OCI-LY3 (cell line): ENCODE data around the gene ZNF827.

Source experiments
- EZH2phosphoT487 ChIP-seq: fragments of 200-600 bp; shearing (Covaris generic); IDR thresholded peaks from 2 replicates; pipeline ENCODE4 v1.6.1; 2018; ENCODE audit warnings: antibody characterized with exemption, mixed run types, low read depth
- TF ChIP-seq, protein P1 (sequence below): fragments of 200-600, 300-600 bp; sonication (generic); IDR thresholded peaks from 2 replicates; pipeline ENCODE4 v1.5.1; 2014; ENCODE audit warnings: antibody characterized with exemption, low read length, low read depth

DNA sequence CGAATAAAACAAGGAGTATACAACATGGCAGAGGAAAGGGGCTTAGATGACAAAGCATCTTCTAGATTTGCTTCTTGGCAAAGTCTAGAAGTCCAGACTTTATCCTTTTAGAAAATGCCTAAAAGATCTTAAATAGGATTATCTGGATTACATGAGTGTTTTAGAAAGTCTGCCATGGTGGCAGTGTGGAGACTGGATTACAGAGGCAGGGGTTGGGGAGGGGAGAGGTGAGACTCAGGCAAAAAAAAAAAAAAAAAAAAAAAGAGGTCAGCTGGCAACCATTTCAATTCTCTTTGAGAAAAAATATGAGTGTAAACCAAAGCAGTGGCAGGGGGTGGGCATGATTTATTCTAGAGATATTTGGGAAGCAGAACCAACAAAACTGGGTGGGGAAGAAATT lies 17.4 kb downstream of the ZNF827 start:
- TF ChIP-seq, protein P1, sequence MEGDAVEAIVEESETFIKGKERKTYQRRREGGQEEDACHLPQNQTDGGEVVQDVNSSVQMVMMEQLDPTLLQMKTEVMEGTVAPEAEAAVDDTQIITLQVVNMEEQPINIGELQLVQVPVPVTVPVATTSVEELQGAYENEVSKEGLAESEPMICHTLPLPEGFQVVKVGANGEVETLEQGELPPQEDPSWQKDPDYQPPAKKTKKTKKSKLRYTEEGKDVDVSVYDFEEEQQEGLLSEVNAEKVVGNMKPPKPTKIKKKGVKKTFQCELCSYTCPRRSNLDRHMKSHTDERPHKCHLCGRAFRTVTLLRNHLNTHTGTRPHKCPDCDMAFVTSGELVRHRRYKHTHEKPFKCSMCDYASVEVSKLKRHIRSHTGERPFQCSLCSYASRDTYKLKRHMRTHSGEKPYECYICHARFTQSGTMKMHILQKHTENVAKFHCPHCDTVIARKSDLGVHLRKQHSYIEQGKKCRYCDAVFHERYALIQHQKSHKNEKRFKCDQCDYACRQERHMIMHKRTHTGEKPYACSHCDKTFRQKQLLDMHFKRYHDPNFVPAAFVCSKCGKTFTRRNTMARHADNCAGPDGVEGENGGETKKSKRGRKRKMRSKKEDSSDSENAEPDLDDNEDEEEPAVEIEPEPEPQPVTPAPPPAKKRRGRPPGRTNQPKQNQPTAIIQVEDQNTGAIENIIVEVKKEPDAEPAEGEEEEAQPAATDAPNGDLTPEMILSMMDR = no peak
- TF ChIP-seq EZH2phosphoT487 = no peak
